ENCODE data around the gene AVL9.

The AVL9 gene

GRCh38 chr7:32502728-32503127, 7.4 kb downstream of the AVL9 start:
- no peak overlapping the region for H3K4me3 ChIP-seq (replicated peaks; ENCODE audit: low read depth, low read length)
- no peak for DNase-seq (ENCODE audit: extremely low read depth, low read depth)

GRCh38 chr7:32506266-32507054, 11.2 kb downstream of the AVL9 start:
- H3K4me3 ChIP-seq (replicated peaks; ENCODE audit: low read depth, low read length): no peak overlapping the region
- TF ChIP-seq CTCF (IDR thresholded peaks at IDR 0.05; ENCODE audit: low read depth, low read length, missing control alignments): no peak
- DNase-seq (ENCODE audit: extremely low read depth, low read depth): peak; percentile 64

More at GRCh38 chr7:32502728-32503127, 7.4 kb downstream of the AVL9 start:
- no peak for TF ChIP-seq CTCF (IDR thresholded peaks at IDR 0.05; ENCODE audit: low read depth, low read length, missing control alignments)

GRCh38 chr7:32507414-32507813, 12.1 kb downstream of the AVL9 start:
- no peak overlapping the region for H3K4me3 ChIP-seq (replicated peaks; ENCODE audit: low read depth, low read length)
- no peak for DNase-seq (ENCODE audit: extremely low read depth, low read depth)
- no peak for TF ChIP-seq CTCF (IDR thresholded peaks at IDR 0.05; ENCODE audit: low read depth, low read length, missing control alignments)

GRCh38 chr7:32511791-32512190, 16.5 kb downstream of the AVL9 start:
- no peak for DNase-seq (ENCODE audit: extremely low read depth, low read depth)
- no peak overlapping the region for H3K4me3 ChIP-seq (replicated peaks; ENCODE audit: low read depth, low read length)
- TF ChIP-seq CTCF (IDR thresholded peaks at IDR 0.05; ENCODE audit: low read depth, low read length, missing control alignments): no peak

GRCh38 chr7:32513210-32513609, 17.9 kb downstream of the AVL9 start:
- no peak for TF ChIP-seq CTCF (IDR thresholded peaks at IDR 0.05; ENCODE audit: low read depth, low read length, missing control alignments)
- no peak for DNase-seq (ENCODE audit: extremely low read depth, low read depth)
- no peak overlapping the region for H3K4me3 ChIP-seq (replicated peaks; ENCODE audit: low read depth, low read length)

- no peak for DNase-seq (ENCODE audit: extremely low read depth, low read depth)
- no peak for TF ChIP-seq CTCF (IDR thresholded peaks at IDR 0.05; ENCODE audit: low read depth, low read length, missing control alignments)
- H3K4me3 ChIP-seq (replicated peaks; ENCODE audit: low read depth, low read length): no peak overlapping the region
These were observed 20.7 kb downstream of the AVL9 start for GRCh38 chr7:32515890-32516550.
